ENCODE data around the gene DCAF16. TPM values are rescaled to one million over a fixed set of nuclear protein-coding genes. Genes with fewer than 3 reads are reported as not detected.

The DCAF16 gene
- total and polyA plus RNA-seq, 2 donors (not counting 3 experiments of a cell fraction or from before 2014, with no cell fraction given) = 13.8 to 35.0 TPM

- no peaks in the 10 kb centered on the region for H3K9me3 ChIP-seq (replicated peaks; ENCODE audit: control insufficient read depth, insufficient read depth, low read length)
- no peak overlapping the region for H3K9ac ChIP-seq (replicated peaks; ENCODE audit: extremely low read depth, insufficient read depth, low read length)
- TF ChIP-seq POLR2AphosphoS5 (IDR thresholded peaks at IDR 0.05; ENCODE audit: insufficient read depth, low read depth, low read length) (no peak), FOS (IDR thresholded peaks at IDR 0.05; ENCODE audit: borderline replicate concordance, insufficient read depth, low read length) (no peak), GATA2 (IDR thresholded peaks at IDR 0.05; ENCODE audit: insufficient read depth, insufficient read length, low read depth, low read length) (no peak), POLR2A (IDR thresholded peaks at IDR 0.05; ENCODE audit: low read depth, low read length) (no peak), JUN (IDR thresholded peaks at IDR 0.05; ENCODE audit: borderline replicate concordance, insufficient read depth, insufficient read length, low read depth) (no peak), MAX (IDR thresholded peaks at IDR 0.05; ENCODE audit: insufficient read depth, insufficient read length) (no peak), EZH2 (IDR thresholded peaks at IDR 0.05; ENCODE audit: borderline replicate concordance, low read depth, low read length, severe bottlenecking) (no peak), CTCF (IDR thresholded peaks at IDR 0.05; ENCODE audit: extremely low read depth in 1 of 2, insufficient read depth in 1 of 2, low read depth in 1 of 2, low read length in 2 of 2) (no peak), MYC (IDR thresholded peaks at IDR 0.05; ENCODE audit: low read depth, low read length) (no peak)
- H3K4me2 ChIP-seq (ENCODE audit: insufficient read depth, low read length) = no peak overlapping the region
- BruUV-seq (replicated peaks) = no TSS peak
- peaks cover 0 to 2% of the 10 kb centered on the region in 2 experiments for H3K27me3 ChIP-seq (ENCODE audit: control insufficient read depth in 2 of 2, insufficient read depth in 2 of 2, low read length in 2 of 2)
- DNase-seq (ENCODE audit: low read depth, low spot score) (no peak), FAIRE-seq (no peak)
- no peak overlapping the region for H3K27ac ChIP-seq (ENCODE audit: insufficient read depth, low read depth, low read length)
- no peaks in the 10 kb centered on the region for H3K4me1 ChIP-seq (ENCODE audit: control insufficient read depth, extremely low read depth, insufficient read depth, low read length)
- H3K79me2 ChIP-seq (ENCODE audit: control insufficient read depth, insufficient read depth, low read length) = no peaks in the 10 kb centered on the region
- H3K9me1 ChIP-seq (replicated peaks; ENCODE audit: control insufficient read depth, extremely low read depth, insufficient read depth, low read length) = no peaks in the 10 kb centered on the region
- H2AFZ ChIP-seq (ENCODE audit: low read depth, low read length) = no peak overlapping the region
- intact Hi-C loops (cut with micrococcal nuclease) (no loop called here), dilution Hi-C loops (cut with MboI; ENCODE audit: extremely low pct_ligation_motif_present, low sequenced_read_pairs) (no loop called here)
- H3K36me3 ChIP-seq (ENCODE audit: control insufficient read depth in 2 of 2, extremely low read depth in 1 of 2, insufficient read depth in 2 of 2, low read length in 2 of 2) = no peaks in the 10 kb centered on the region
- CTCF ChIA-PET = interaction anchor here (1.5 kb wide), 2 partner anchors 13 to 16 kb away, joined by 3 read pairs; no protein-coding TSS in a partner anchor
- no peaks in the 10 kb centered on the region for H4K20me1 ChIP-seq (replicated peaks; ENCODE audit: control insufficient read depth, extremely low read depth, insufficient read depth, low read length)
- H3K4me3 ChIP-seq (replicated peaks in 1 of 3; ENCODE audit: insufficient read depth in 1 of 3, low read depth in 1 of 3, low read length in 3 of 3) = no peak overlapping the region
- POLR2A ChIA-PET = no interaction called here
Measured at GRCh38 chr4:17763416-17763815, 47.1 kb downstream of the DCAF16 start.

Measured in endothelial cell of umbilical vein (primary cell).